Muscle layer of colon (tissue), 2 donors: ENCODE measurements around the gene SREBF1.

Experiments
- H3K27ac ChIP-seq: one replicate; pipeline ENCODE4 v1.7.0; 2013; ENCODE audit warnings: low read depth, mild to moderate bottlenecking, low read length, moderate library complexity
- H3K27me3 ChIP-seq, 2 donors: one replicate each; pipeline ENCODE4 v1.7.0; 2013; ENCODE audit warnings: low read length in 2 of 2, mild to moderate bottlenecking in 2 of 2; ENCODE audit not compliant: insufficient read depth in 2 of 2, control insufficient read depth in 1 of 2
- H3K36me3 ChIP-seq: one replicate; pipeline ENCODE4 v1.7.0; 2013; ENCODE audit warnings: mild to moderate bottlenecking, low read length; ENCODE audit not compliant: insufficient read depth
- H3K4me1 ChIP-seq: one replicate; pipeline ENCODE4 v1.7.0; 2013; ENCODE audit warnings: mild to moderate bottlenecking, low read length; ENCODE audit not compliant: insufficient read depth
- H3K4me3 ChIP-seq, 2 donors: one replicate each; pipeline ENCODE4 v1.7.0; 2013; ENCODE audit warnings: low read length in 2 of 2, low read depth in 1 of 2, mild to moderate bottlenecking in 1 of 2, moderate library complexity in 1 of 2
- H3K9ac ChIP-seq: one replicate; pipeline ENCODE4 v1.7.0; 2013; ENCODE audit warnings: low read length
- H3K9me3 ChIP-seq: one replicate; pipeline ENCODE4 v1.7.0; 2013; ENCODE audit warnings: mild to moderate bottlenecking, low read length
- donor health status: abdominal sarcoma.
- donor health status: Adenocarcinoma of cecum.

The SREBF1 gene

GRCh38 chr17:17805575-17805974 is 31.2 kb downstream of the SREBF1 start:
- Histone ChIP-seq H3K4me1 (no peaks in the 10 kb centered on the region), H3K36me3 (peaks cover 20% of the 10 kb centered on the region), H3K9me3 (no peaks in the 10 kb centered on the region), H3K4me3 (no peak overlapping the region), H3K27me3 (no peaks in the 10 kb centered on the region), H3K9ac (no peak overlapping the region), H3K27ac (no peak overlapping the region)

- Histone ChIP-seq H3K4me1 (no peaks in the 10 kb centered on the region), H3K36me3 (peaks cover 24% of the 10 kb centered on the region), H3K9me3 (no peaks in the 10 kb centered on the region), H3K27ac (no peak overlapping the region), H3K9ac (no peak overlapping the region), H3K4me3 (no peak overlapping the region), H3K27me3 (no peaks in the 10 kb centered on the region)
Measured at GRCh38 chr17:17804007-17804406, 32.8 kb downstream of the SREBF1 start.

- Histone ChIP-seq H3K36me3 (peaks cover 41% of the 10 kb centered on the region), H3K27me3 (no peaks in the 10 kb centered on the region), H3K4me3 (no peak overlapping the region), H3K27ac (no peak overlapping the region), H3K9ac (no peak overlapping the region), H3K4me1 (no peaks in the 10 kb centered on the region), H3K9me3 (no peaks in the 10 kb centered on the region)
Measured at GRCh38 chr17:17801800-17802481, 34.8 kb downstream of the SREBF1 start.

GRCh38 chr17:17800504-17801021 is 36.2 kb downstream of the SREBF1 start:
- H3K9ac ChIP-seq, result no peak overlapping the region
- no peaks in the 10 kb centered on the region for H3K9me3 ChIP-seq
- no peaks in the 10 kb centered on the region for H3K27me3 ChIP-seq
- H3K4me3 ChIP-seq, result no peak overlapping the region
- peaks cover 44% of the 10 kb centered on the region for H3K36me3 ChIP-seq
- no peak overlapping the region for H3K27ac ChIP-seq
- no peaks in the 10 kb centered on the region for H3K4me1 ChIP-seq

GRCh38 chr17:17798573-17799255 is 38.1 kb downstream of the SREBF1 start:
- Histone ChIP-seq H3K27me3 (no peaks in the 10 kb centered on the region), H3K9me3 (no peaks in the 10 kb centered on the region), H3K27ac (no peak overlapping the region), H3K36me3 (peaks cover 49% of the 10 kb centered on the region), H3K4me3 (no peak overlapping the region), H3K4me1 (peaks cover 6% of the 10 kb centered on the region), H3K9ac (no peak overlapping the region)

- H3K27me3 ChIP-seq, result no peaks in the 10 kb centered on the region
- H3K9me3 ChIP-seq, result no peaks in the 10 kb centered on the region
- peaks cover 48% of the 10 kb centered on the region for H3K36me3 ChIP-seq
Measured at GRCh38 chr17:17798010-17798556, 38.7 kb downstream of the SREBF1 start.

GRCh38 chr17:17797119-17797809 is 39.5 kb downstream of the SREBF1 start:
- H3K9me3 ChIP-seq, result no peaks in the 10 kb centered on the region
- H3K27ac ChIP-seq, result no peak overlapping the region
- H3K27me3 ChIP-seq, result no peaks in the 10 kb centered on the region
- no peak overlapping the region for H3K4me3 ChIP-seq
- H3K4me1 ChIP-seq, result peaks cover 18% of the 10 kb centered on the region
- H3K9ac ChIP-seq, result no peak overlapping the region
- H3K36me3 ChIP-seq, result peaks cover 48% of the 10 kb centered on the region

More at GRCh38 chr17:17798010-17798556, 38.7 kb downstream of the SREBF1 start:
- Histone ChIP-seq H3K4me3 (no peak overlapping the region), H3K9ac (no peak overlapping the region), H3K4me1 (peaks cover 12% of the 10 kb centered on the region), H3K27ac (no peak overlapping the region)

- Histone ChIP-seq H3K9ac (no peak overlapping the region), H3K36me3 (peaks cover 48% of the 10 kb centered on the region), H3K27ac (no peak overlapping the region), H3K4me3 (no peak overlapping the region), H3K9me3 (no peaks in the 10 kb centered on the region), H3K27me3 (no peaks in the 10 kb centered on the region), H3K4me1 (peaks cover 23% of the 10 kb centered on the region)
Measured at GRCh38 chr17:17796787-17797061, 40.1 kb downstream of the SREBF1 start.

- H3K27me3 ChIP-seq, result no peaks in the 10 kb centered on the region
- peaks cover 46% of the 10 kb centered on the region for H3K36me3 ChIP-seq
- peaks cover 29% of the 10 kb centered on the region for H3K4me1 ChIP-seq
- H3K4me3 ChIP-seq, result no peak overlapping the region
- no peaks in the 10 kb centered on the region for H3K9me3 ChIP-seq
- no peak overlapping the region for H3K27ac ChIP-seq
- H3K9ac ChIP-seq, result no peak overlapping the region
Measured at GRCh38 chr17:17795946-17796786, 40.6 kb downstream of the SREBF1 start.

- Histone ChIP-seq H3K9ac (no peak overlapping the region), H3K9me3 (no peaks in the 10 kb centered on the region), H3K36me3 (peaks cover 44% of the 10 kb centered on the region), H3K4me3 (no peak overlapping the region), H3K27me3 (no peaks in the 10 kb centered on the region), H3K4me1 (peaks cover 37% of the 10 kb centered on the region), H3K27ac (no peak overlapping the region)
Measured at GRCh38 chr17:17795296-17795695, 41.5 kb downstream of the SREBF1 start.

GRCh38 chr17:17794382-17794781 is 42.4 kb downstream of the SREBF1 start:
- Histone ChIP-seq H3K9me3 (no peaks in the 10 kb centered on the region), H3K4me1 (peaks cover 45% of the 10 kb centered on the region), H3K36me3 (peaks cover 44% of the 10 kb centered on the region), H3K27me3 (no peaks in the 10 kb centered on the region), H3K27ac (no peak overlapping the region), H3K4me3 (no peak overlapping the region), H3K9ac (no peak overlapping the region)
